Activated naive CD8-positive, alpha-beta T cell treated with anti-CD3 and anti-CD28 coated beads, Interleukin-2, amount 10 ng/mL, durations not matched to agents 7 days and 5 days (primary cell): Measurements from ENCODE around the gene TMEM203. TPM values are rescaled to one million over a fixed set of nuclear protein-coding genes. Genes with fewer than 3 reads are reported as not detected.

Experiments
- ATAC-seq: fragments of 150-1000 bp; cut with Tn5 transposase; one replicate; pipeline ENCODE4 v1.10.0; 2021; ENCODE audit warnings: low read depth, moderate library complexity
- POLR2A ChIA-PET: fragments of 350-600 bp; sonication (Branson Sonifier 250); formaldehyde crosslinking; loops from one replicate; lab custom pipeline; 2021; ENCODE audit warnings: antibody characterized with exemption; lab: Charles Lee
- DNase-seq: peaks from one replicate; pipeline ENCODE4 v3.0.0; 2021
- H3K27ac Mint-ChIP-seq: one replicate; pipeline ENCODE4 v1.8.0; 2022; ENCODE audit warnings: mild to moderate bottlenecking, mixed read lengths
- H3K27me3 Mint-ChIP-seq: one replicate; pipeline ENCODE4 v1.8.0; 2022; ENCODE audit warnings: mild to moderate bottlenecking, moderate library complexity, mixed read lengths
- H3K36me3 Mint-ChIP-seq: one replicate; pipeline ENCODE4 v1.8.0; 2021; ENCODE audit warnings: mild to moderate bottlenecking, mixed read lengths
- H3K4me1 Mint-ChIP-seq: one replicate; pipeline ENCODE4 v1.8.0; 2021; ENCODE audit warnings: mixed read lengths
- H3K4me3 Mint-ChIP-seq: one replicate; pipeline ENCODE4 v1.8.0; 2022; ENCODE audit warnings: mild to moderate bottlenecking, moderate library complexity, mixed read lengths
- H3K9me3 Mint-ChIP-seq: one replicate; pipeline ENCODE4 v1.8.0; 2021; ENCODE audit warnings: mixed read lengths
- total RNA-seq, 2 experiments: library from RNA; stranded (reverse); gene quantifications; one replicate each; pipeline ENCODE4 v1.2.3, GENCODE V29; 2021

TMEM203 gene
- total RNA-seq, 2 experiments from 2014 or later, result 37.4 to 39.4 TPM

DNA sequence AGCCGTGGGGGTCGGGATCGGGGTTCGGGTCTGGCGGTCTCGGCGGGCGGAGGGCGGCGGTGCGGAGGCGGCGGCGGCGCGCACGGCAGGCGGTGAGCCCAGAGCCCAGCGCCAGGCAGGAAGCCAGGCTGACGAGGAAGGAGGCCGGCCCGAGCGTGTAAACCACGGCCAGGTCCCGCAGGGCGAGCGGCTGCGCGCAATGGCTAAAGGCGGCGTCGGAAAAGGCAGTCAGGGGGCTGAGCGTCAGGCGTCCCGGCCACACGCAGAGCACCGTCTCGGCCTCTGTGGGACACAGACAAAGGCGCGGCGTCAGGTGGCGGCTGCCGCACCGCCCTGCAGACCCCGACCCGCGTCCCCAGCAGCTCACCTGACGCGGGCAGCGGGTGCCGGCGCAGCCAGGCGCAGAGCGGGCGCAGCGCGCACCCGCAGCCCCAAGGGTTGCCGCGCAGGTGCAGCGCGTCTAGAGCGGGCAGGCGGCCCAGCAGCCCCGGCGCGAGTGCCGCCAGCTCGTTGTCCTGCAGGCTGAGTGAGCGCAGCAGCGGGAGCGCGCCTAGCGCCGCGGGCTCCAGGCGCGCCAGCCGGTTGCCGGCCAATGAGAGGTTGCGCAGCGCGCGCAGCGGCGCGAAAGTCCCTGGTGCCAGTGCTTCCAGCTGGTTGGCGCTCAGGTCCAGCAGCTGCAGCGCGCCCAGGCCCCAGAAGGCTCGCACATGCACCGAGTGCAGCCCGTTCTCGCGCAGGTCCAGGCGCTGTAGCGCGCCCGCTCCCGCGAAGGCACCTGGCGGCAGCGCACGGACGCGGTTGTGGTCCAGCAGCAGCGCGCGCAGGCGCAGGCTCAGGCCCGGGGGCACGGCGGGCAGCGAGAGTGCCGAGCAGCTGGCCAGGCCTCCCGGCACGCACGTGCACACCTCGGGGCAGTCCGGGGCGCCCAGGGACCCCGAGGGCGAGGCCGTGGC lies 36.3 kb downstream of the TMEM203 start:
- peak overlapping the region; percentile 43 for H3K4me3 Mint-ChIP-seq
- POLR2A ChIA-PET, result interaction anchor here (0.5 to 1.4 kb wide), 4 partner anchors 19 to 46 kb away, joined by 3 to 5 read pairs (median 4); no protein-coding TSS in a partner anchor
- peaks cover 3% of the 10 kb centered on the region for H3K4me1 Mint-ChIP-seq
- ATAC-seq (peak; percentile 18), DNase-seq (peak; percentile 54)
- H3K27ac Mint-ChIP-seq, result no peak overlapping the region
- H3K9me3 Mint-ChIP-seq, result no peaks in the 10 kb centered on the region
- peaks cover 29% of the 10 kb centered on the region for H3K27me3 Mint-ChIP-seq
- no peaks in the 10 kb centered on the region for H3K36me3 Mint-ChIP-seq

DNA sequence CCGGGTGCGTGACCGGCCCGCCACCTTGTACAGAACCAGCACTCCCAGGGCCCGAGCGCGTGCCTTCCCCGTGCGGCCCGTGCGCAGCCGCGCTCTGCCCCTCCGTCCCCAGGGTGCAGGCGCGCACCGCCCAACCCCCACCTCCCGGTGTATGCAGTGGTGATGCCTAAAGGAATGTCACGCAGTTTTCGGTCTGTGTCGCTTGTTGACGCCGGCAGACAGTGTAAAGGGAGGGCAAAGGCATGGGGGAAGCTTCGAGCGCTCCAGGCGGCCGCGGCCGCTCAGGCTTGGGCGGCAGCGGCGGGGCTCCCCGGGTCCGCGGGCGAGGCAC lies 36.9 kb downstream of the TMEM203 start:
- Mint-ChIP-seq H3K4me3 (no peak overlapping the region), H3K4me1 (peaks cover 3% of the 10 kb centered on the region), H3K27me3 (peaks cover 30% of the 10 kb centered on the region), H3K27ac (no peak overlapping the region), H3K9me3 (no peaks in the 10 kb centered on the region), H3K36me3 (no peaks in the 10 kb centered on the region)
- ATAC-seq (peak; percentile 31), DNase-seq (no peak)
- POLR2A ChIA-PET, result interaction anchor here (1.0 to 1.4 kb wide), 2 partner anchors 19 to 20 kb away, joined by 3 to 4 read pairs; no protein-coding TSS in a partner anchor

GRCh38 chr9:137167747-137168572 lies 37.5 kb downstream of the TMEM203 start:
- H3K36me3 Mint-ChIP-seq, result no peaks in the 10 kb centered on the region
- no peak overlapping the region for H3K27ac Mint-ChIP-seq
- POLR2A ChIA-PET, result interaction anchor here (1.0 to 1.4 kb wide), 3 partner anchors 18 to 38 kb away, joined by 3 to 4 read pairs (median 3); no protein-coding TSS in a partner anchor
- DNase-seq (no peak), ATAC-seq (no peak)
- peaks cover 3% of the 10 kb centered on the region for H3K4me1 Mint-ChIP-seq
- no peak overlapping the region for H3K4me3 Mint-ChIP-seq
- no peaks in the 10 kb centered on the region for H3K9me3 Mint-ChIP-seq
- H3K27me3 Mint-ChIP-seq, result peaks cover 30% of the 10 kb centered on the region

DNA sequence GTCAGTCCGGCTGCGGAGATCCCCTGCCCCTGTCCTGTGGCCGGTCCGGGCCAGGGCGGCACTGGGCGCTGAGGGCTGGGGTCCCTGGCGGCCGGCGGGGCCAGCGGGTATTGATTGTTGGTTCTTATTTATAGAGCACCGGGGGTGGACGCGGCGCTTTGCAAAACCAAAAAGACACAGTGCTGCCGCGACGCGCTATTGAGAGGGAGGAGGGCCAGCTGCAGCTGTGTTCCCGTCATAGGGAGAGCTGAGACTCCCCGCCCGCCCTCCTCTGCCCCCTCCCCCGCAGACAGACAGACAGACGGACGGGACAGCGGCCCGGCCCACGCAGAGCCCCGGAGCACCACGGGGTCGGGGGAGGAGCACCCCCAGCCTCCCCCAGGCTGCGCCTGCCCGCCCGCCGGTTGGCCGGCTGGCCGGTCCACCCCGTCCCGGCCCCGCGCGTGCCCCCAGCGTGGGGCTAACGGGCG lies 38.1 kb downstream of the TMEM203 start:
- no peaks in the 10 kb centered on the region for H3K9me3 Mint-ChIP-seq
- POLR2A ChIA-PET, result interaction anchor here (1.1 kb wide), 1 partner anchor 37 kb away, joined by 3 read pairs; no protein-coding TSS in a partner anchor
- no peak for DNase-seq
- no peak overlapping the region for H3K4me3 Mint-ChIP-seq
- peaks cover 26% of the 10 kb centered on the region for H3K27me3 Mint-ChIP-seq
- H3K4me1 Mint-ChIP-seq, result peaks cover 3% of the 10 kb centered on the region
- ATAC-seq, result no peak
- no peak overlapping the region for H3K27ac Mint-ChIP-seq
- H3K36me3 Mint-ChIP-seq, result no peaks in the 10 kb centered on the region

DNA sequence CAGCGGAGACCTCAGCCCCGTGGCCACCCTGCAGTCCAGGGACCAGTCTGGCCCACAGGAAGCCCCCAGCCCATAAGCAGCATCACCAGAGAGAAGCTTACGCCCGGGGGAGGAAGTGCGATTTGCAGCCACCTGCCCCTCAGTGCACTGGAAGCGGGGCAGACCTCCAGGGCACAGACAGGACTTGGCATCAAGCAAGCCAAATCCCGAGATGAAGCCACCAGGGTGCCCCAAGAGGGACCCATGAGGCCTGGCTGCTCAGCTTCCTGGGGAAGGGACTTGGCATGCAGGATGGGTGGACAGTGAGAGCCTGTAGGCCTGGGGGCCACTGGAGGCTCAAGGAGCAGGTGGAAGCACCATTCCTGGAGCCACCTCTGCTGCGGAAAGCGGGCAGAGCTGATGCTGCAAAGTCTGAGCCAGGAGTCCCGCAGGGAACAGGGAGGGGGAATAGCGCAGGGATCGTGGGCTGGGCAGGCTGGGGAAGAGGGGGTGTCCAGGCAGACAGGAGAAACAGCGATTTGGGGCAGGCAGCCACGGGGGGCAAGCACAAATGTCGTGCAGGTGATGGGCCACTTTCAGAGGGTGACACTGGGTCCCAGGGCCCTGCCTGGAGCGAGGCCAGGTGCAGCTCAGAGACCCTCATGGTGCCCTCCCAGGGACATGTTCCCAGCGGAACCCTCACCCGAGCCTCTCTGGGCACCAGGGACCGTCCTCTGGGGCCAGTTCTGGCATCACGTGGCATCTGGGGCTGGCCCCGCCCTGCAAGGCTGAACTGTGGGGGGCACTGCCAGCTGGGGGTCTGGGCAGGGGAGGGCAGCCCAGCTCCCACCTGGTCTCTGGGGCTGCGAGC lies 38.8 kb downstream of the TMEM203 start:
- DNase-seq (no peak), ATAC-seq (no peak)
- Mint-ChIP-seq H3K36me3 (no peaks in the 10 kb centered on the region), H3K4me3 (no peak overlapping the region), H3K9me3 (no peaks in the 10 kb centered on the region), H3K27me3 (peaks cover 26% of the 10 kb centered on the region), H3K27ac (no peak overlapping the region), H3K4me1 (peaks cover 3% of the 10 kb centered on the region)
- POLR2A ChIA-PET, result interaction anchor here (1.1 to 1.4 kb wide), 2 partner anchors 21 to 37 kb away, joined by 3 read pairs; partner anchors contain the start of genes ANAPC2 and SSNA1

DNA sequence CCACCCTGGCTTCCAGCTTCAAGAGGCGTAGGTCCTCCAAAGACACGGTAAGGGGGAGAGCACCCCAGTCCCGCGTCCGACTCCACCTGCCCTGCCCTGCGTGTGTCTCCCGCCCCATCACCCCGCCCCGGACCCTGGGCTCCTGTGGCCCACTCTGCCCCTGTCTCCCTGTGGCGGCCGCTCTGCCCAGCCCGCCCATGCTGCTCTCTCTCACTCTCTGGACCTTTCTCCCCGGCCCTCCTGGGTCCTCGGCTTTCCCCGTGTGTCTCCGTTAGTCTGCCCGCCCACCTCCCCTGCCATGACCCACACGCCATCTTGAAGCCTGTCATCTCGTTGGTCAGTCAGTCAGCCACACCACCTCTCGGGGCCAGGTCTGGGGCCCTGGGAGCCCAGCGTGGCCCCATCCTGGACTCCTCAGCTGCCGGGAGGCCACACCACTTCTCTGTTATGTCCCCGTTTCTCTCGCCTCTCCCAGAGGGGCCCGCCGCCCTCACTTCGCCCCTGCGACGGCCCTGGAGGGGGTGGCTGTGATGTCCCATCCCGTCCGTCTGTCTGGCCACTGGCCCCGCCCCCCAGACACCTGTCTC lies 40.1 kb downstream of the TMEM203 start:
- H3K4me1 Mint-ChIP-seq, result peaks cover 3% of the 10 kb centered on the region
- POLR2A ChIA-PET, result interaction anchor here (1.4 kb wide), 1 partner anchor 23 kb away, joined by 3 read pairs; the partner anchor contains the start of genes ANAPC2 and SSNA1
- ATAC-seq, result no peak
- no peaks in the 10 kb centered on the region for H3K36me3 Mint-ChIP-seq
- H3K27ac Mint-ChIP-seq, result no peak overlapping the region
- no peak overlapping the region for H3K4me3 Mint-ChIP-seq
- H3K27me3 Mint-ChIP-seq, result peaks cover 21% of the 10 kb centered on the region
- DNase-seq, result no peak
- no peaks in the 10 kb centered on the region for H3K9me3 Mint-ChIP-seq

- H3K9me3 Mint-ChIP-seq, result no peaks in the 10 kb centered on the region
- no peak overlapping the region for H3K27ac Mint-ChIP-seq
- H3K4me1 Mint-ChIP-seq, result peaks cover 3% of the 10 kb centered on the region
- DNase-seq (no peak), ATAC-seq (no peak)
- no peak overlapping the region for H3K4me3 Mint-ChIP-seq
- POLR2A ChIA-PET, result interaction anchor here (1.4 kb wide), 1 partner anchor 23 kb away, joined by 3 read pairs; the partner anchor contains the start of genes ANAPC2 and SSNA1
- H3K36me3 Mint-ChIP-seq, result no peaks in the 10 kb centered on the region
- peaks cover 21% of the 10 kb centered on the region for H3K27me3 Mint-ChIP-seq
Measured at GRCh38 chr9:137164370-137165249, 40.8 kb downstream of the TMEM203 start.

DNA sequence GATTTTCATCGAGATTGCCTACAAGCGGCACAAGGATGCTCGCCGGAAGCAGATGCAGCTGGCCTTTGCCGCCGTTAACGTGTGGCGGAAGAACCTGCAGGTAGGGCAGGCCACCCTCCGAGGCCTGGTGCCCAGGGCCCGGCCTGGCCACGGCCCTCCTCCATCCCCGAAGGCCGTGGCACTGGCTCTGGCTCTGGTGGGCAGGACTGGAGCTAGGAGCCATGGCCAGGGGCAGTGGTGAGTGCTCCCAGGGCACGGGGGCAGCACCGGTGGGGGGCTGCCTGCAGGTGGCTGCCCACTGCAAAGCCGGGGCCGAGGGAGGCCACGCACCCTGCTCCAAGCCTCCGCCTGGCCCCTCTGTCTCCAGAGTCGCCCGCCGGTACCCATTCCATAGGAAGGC lies 41.6 kb downstream of the TMEM203 start:
- POLR2A ChIA-PET, result no interaction called here
- Mint-ChIP-seq H3K36me3 (no peaks in the 10 kb centered on the region), H3K4me3 (no peak overlapping the region), H3K9me3 (no peaks in the 10 kb centered on the region), H3K27ac (no peak overlapping the region), H3K27me3 (peaks cover 29% of the 10 kb centered on the region), H3K4me1 (peaks cover 6% of the 10 kb centered on the region)
- ATAC-seq (no peak), DNase-seq (no peak)

GRCh38 chr9:137163365-137163715 lies 42.1 kb downstream of the TMEM203 start:
- no peaks in the 10 kb centered on the region for H3K9me3 Mint-ChIP-seq
- H3K27me3 Mint-ChIP-seq, result peaks cover 30% of the 10 kb centered on the region
- H3K4me3 Mint-ChIP-seq, result no peak overlapping the region
- ATAC-seq (no peak), DNase-seq (no peak)
- POLR2A ChIA-PET, result no interaction called here
- H3K27ac Mint-ChIP-seq, result no peak overlapping the region
- H3K36me3 Mint-ChIP-seq, result no peaks in the 10 kb centered on the region
- peaks cover 8% of the 10 kb centered on the region for H3K4me1 Mint-ChIP-seq

DNA sequence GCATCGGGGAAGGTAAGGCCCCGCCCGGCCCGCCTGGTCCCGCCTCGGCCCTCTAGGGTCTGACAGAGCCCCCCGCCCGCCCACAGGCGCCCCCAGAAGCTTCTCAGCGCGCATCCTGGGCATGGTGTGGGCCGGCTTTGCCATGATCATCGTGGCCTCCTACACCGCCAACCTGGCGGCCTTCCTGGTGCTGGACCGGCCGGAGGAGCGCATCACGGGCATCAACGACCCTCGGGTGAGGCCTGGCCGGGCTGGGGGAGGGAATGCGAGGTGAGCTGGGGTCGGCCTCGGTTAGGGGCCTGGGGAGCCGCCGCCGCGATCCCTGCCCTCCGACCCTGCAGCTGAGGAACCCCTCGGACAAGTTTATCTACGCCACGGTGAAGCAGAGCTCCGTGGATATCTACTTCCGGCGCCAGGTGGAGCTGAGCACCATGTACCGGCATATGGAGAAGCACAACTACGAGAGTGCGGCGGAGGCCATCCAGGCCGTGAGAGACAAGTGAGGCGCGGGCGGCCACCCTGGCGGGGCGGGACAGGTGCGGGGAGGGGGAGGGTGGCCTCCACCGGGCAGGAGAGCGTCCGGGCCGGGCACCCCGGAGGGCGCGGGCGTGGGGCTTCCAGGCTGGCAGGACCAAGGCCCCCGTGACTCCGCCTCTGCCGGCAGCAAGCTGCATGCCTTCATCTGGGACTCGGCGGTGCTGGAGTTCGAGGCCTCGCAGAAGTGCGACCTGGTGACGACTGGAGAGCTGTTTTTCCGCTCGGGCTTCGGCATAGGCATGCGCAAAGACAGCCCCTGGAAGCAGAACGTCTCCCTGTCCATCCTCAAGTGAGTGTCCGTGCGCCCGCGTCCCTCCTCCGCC lies 42.7 kb downstream of the TMEM203 start:
- Mint-ChIP-seq H3K9me3 (no peaks in the 10 kb centered on the region), H3K27me3 (peaks cover 35% of the 10 kb centered on the region), H3K27ac (no peak overlapping the region), H3K4me1 (peaks cover 13% of the 10 kb centered on the region), H3K36me3 (no peaks in the 10 kb centered on the region), H3K4me3 (no peak overlapping the region)
- POLR2A ChIA-PET, result interaction anchor here (0.6 kb wide), 1 partner anchor 19 kb away, joined by 3 read pairs; no protein-coding TSS in a partner anchor
- ATAC-seq (no peak), DNase-seq (no peak)
